G401 (cell line): Measurements from ENCODE around the gene NCKAP5. TPM values are rescaled to one million over a fixed set of nuclear protein-coding genes. Genes with fewer than 3 reads are reported as not detected.

ENCODE experiments used
- DNase-seq: peaks from one replicate; pipeline ENCODE4 v3.0.0-alpha.2; 2015; ENCODE audit warnings: low spot score
- in situ Hi-C: cut with HindIII; loops from 2 replicates; pipeline ENCODE4 v1.10.0; 2016; ENCODE audit warnings: low sequenced_read_pairs, mixed read lengths
- total RNA-seq: library from RNA; depleted of rRNA; stranded (reverse); fragments of >200 nt; shearing (Covaris generic); gene quantifications from 2 replicates; pipeline ENCODE4 v1.2.3, GENCODE V29; 2014

NCKAP5 gene
- total RNA-seq, 1 experiment from 2014 or later = not detected

DNA sequence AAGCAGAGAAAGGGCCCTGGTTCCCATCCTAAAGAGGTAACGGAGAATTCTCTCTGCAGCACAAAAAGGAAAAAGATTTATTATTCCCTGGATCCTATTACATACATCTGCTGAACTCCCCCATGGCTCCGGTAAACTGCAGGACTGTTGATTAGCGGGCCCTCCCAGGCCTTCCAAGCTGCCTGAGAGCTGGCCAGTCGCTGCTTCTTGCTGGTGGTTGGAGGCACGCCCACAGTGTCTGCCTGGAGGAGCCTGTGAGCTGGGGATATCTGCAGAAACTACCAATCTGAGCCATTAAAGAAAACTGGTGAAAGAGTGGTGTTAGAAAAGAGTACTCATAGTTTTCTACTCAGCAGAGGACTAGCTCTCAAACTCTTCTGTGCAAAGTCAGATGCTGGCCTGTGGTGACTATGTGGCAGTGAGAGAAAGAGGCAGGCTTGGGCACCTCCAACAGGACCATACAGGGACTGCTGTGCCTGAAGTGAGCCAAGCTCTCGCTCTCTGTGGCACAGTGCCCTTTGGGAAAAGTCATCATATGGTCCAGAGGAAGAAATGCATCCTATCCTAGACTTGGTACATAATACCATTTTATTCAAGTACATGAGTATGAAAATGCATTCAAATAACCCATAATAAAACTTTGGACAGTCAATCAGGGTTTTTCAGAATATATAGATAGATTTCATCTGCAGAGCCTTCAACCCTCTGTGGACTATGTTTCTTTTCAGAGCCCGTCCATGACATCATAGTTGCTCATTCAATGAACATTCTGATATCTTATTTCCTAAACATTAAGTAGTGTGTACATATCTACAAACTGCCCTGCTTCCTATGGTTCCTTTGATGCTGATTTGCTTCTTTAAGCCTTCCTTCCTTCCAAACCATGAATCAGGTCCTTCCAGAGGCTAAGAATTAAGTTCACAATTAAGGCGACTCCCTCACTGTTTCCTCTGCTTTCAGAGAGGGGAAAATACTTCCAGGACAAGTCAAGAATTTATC, 656.2 kb downstream of the NCKAP5 start:
- no peak for DNase-seq
- in situ Hi-C loops = no loop called here

GRCh38 chr2:132910432-132910831, 657.8 kb downstream of the NCKAP5 start:
- in situ Hi-C loops = no loop called here
- DNase-seq = no peak

- DNase-seq = no peak
- in situ Hi-C loops = no loop called here
These were observed 658.8 kb downstream of the NCKAP5 start for GRCh38 chr2:132909427-132909826.

- no peak for DNase-seq
- in situ Hi-C loops = no loop called here
These were observed 664.0 kb downstream of the NCKAP5 start for GRCh38 chr2:132904142-132904842.

DNA sequence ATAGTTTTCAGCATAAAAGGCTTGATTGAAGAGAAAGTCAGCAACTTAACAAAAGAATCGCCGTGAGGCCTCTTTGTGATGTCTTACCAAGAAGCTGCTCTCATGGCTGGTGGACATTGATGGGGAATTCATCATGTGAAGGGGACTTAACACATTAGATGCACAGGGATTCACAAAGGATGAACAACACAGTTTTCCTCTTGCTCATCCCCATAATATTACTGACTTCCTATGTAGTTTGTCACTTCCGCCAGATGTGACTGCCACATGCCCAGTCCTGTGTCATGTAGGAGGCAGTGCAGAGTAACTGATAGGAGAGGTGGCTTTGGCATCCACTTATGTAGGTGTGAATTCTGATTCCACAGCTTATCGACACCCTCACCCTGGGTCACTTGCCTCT, 665.6 kb downstream of the NCKAP5 start:
- in situ Hi-C loops = no loop called here
- no peak for DNase-seq

DNA sequence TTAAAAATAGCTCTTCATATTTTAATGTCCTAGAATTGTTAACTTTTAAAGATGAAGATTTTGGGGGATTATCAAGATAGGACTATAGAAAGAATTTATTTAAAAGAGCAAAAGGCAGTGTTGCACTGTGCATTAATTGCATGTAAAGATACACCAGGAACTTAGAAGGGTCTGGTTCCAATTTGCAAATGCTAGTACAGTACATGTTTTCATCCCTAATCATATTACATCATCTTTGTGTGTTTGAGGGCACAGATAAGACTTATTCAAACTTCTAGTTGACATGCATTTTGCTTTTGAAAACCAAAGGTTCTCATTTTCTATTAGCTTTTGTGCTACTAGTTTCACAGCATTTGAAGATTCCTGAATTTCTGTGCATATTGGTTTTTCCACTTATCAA, 666.6 kb downstream of the NCKAP5 start:
- no peak for DNase-seq
- in situ Hi-C loops = no loop called here

GRCh38 chr2:132897111-132897510, 671.2 kb downstream of the NCKAP5 start:
- in situ Hi-C loops = no loop called here
- DNase-seq = no peak

GRCh38 chr2:132896073-132896472, 672.2 kb downstream of the NCKAP5 start:
- in situ Hi-C loops = no loop called here
- DNase-seq = no peak

GRCh38 chr2:132891498-132891897, 676.8 kb downstream of the NCKAP5 start:
- in situ Hi-C loops = no loop called here
- DNase-seq = no peak

GRCh38 chr2:132886574-132886973, 681.7 kb downstream of the NCKAP5 start:
- in situ Hi-C loops = no loop called here
- DNase-seq = no peak

DNA sequence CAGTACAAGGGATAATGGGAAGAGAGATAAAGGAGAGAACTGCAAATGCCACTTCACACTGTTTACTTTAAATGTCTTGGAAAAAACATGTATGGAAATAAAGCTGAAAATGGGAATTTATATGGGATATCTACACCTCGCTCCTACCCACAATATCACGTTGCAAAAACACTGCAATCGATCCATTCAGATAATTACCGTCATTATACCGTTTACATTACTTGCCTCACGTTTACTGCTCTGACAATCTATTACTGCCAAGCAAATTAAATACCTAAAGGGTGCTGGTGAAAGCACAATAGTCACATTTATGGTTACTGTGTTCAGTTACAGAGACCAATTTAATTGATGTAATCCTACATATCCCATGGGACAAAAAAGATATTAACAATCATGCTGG, 683.6 kb downstream of the NCKAP5 start:
- in situ Hi-C loops = no loop called here
- DNase-seq = no peak

- no peak for DNase-seq
- in situ Hi-C loops = no loop called here
These were observed 684.0 kb downstream of the NCKAP5 start for GRCh38 chr2:132884292-132884691.

DNA sequence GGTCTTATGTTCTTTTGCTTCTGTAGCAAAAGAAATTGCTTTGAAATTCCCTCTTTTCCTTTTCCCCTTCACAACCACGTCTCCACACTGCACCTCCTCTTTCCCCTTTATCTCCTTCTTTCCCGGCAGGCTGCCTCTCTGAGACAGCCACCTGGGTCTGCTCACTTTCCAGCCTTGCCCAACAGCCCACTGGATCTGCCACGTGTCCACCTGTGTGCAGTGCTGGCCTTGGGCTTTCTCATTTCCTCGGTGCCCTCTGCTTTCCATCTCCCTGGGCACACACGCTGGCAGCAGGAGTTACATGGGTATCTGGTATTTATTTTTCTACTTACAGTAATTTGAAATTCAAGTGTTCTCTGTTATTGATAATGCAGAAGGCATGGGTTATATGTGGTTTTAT, 684.8 kb downstream of the NCKAP5 start:
- no peak for DNase-seq
- in situ Hi-C loops = no loop called here

DNA sequence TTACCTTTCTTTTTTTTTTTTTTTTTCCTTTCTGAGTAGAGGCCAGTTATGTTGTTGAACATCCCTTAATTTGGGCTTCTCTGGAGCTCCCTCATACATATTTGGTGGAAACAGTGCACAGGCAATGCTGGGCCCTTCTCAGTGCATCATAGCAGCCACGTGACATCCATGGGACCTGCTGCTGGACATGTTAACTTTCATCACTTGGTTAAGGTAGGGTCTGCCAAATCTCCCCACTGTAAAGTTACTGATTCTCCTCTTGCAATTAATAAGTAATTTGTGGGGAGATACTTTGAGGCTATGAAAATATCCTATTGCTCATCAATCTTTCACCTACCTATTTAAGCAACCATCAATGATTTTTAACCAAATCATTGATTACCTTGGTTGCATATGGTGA, 686.7 kb downstream of the NCKAP5 start:
- no peak for DNase-seq
- in situ Hi-C loops = no loop called here

- no peak for DNase-seq
- in situ Hi-C loops = no loop called here
These were observed 690.3 kb downstream of the NCKAP5 start for GRCh38 chr2:132877923-132878322.

- in situ Hi-C loops = no loop called here
These were observed 691.4 kb downstream of the NCKAP5 start for GRCh38 chr2:132876745-132877391.

DNA sequence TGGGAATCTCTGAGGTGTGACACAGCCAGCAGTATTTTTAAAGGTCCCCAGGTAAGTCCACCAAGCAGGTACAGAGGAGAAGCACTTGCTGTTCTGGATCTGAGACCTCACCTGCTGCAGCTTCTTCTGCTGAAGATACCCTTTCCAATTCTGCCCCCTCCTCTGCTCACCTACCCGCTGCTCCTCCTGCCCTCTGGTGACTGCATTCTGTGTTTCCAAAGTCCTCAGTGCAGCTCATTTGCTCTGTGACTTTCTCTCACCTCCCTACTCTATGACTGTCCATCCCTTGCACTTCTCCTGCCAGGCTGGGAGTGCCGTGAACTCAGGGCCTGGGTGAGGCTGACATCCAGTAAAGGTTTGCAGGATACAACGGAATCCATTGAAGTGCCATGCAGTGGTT, 693.1 kb downstream of the NCKAP5 start:
- no peak for DNase-seq
- in situ Hi-C loops = no loop called here

More at GRCh38 chr2:132876745-132877391, 691.4 kb downstream of the NCKAP5 start:
- DNase-seq = no peak

DNA sequence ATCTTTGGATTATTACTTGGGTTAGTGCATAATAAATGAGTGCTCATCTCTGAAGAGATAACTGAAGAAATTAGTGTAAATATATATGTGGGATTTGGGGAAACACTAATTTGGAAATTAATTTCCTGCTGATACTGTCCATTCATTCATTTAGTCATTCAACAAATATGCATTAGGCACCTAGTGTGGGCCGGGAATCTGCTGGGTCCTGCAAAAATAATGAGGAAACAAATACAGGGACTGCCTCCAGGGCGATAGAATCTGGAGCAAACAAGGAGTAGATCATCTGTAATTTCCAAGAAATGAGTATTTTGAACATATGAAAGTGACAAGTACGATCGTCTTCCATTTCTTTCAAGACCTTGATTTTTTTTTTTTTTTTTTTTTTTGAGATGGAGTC, 694.5 kb downstream of the NCKAP5 start:
- no peak for DNase-seq
- in situ Hi-C loops = no loop called here

DNA sequence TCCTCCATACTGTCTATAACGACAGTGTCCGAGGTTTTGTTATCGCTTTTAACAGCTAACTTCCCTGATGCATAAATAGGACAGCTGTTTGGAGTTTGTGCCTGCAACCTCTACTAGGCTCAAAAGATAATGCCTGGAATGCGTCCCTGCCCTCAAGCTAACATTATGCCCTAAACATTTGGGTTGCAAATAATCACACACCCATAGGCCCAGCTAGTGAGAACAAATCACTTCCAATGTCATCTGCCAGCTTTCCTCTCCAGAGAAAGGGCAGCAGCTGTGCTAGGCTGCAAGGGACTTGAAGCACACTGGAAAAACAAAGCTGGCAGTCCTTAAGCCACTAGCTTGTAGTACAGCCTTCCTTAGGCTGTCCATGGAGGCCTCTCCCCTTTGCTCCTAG, 696.4 kb downstream of the NCKAP5 start:
- DNase-seq = no peak
- in situ Hi-C loops = no loop called here

- DNase-seq = no peak
- in situ Hi-C loops = no loop called here
These were observed 704.3 kb downstream of the NCKAP5 start for GRCh38 chr2:132863961-132864360.
